Endothelial cell of umbilical vein (primary cell): ENCODE results near the gene KCTD21. TPM values are rescaled to one million over a fixed set of nuclear protein-coding genes. Genes with fewer than 3 reads are reported as not detected.

Experiments
- BruUV-seq: library from RNA; stranded (reverse); fragments of 400-500 nt; replicated peaks from 2 replicates; lab custom pipeline; 2021; lab: Mats Ljungman, UMichigan
- CTCF ChIA-PET: fragments of 300-600, 350-600 bp; sonication (Branson Sonifier 250); formaldehyde crosslinking; loops from one replicate; lab custom pipeline; 2021; ENCODE audit warnings: antibody characterized with exemption, inconsistent platforms; lab: Charles Lee
- POLR2A ChIA-PET: fragments of 300-600, 350-600 bp; sonication (Branson Sonifier 250); formaldehyde crosslinking; loops from one replicate; lab custom pipeline; 2021; ENCODE audit warnings: antibody characterized with exemption, inconsistent platforms; lab: Charles Lee
- DNase-seq: peaks from one replicate; pipeline ENCODE4 v3.0.0-alpha.2; 2011; ENCODE audit warnings: low read depth, low spot score
- FAIRE-seq: peaks from 2 replicates; lab custom pipeline; 2011; peaks lifted over from hg19 to GRCh38; lab: Jason Lieb, UNC
- H2AFZ ChIP-seq: 2 replicates; pipeline ENCODE4 v1.6.0; 2012; ENCODE audit warnings: low read depth, low read length, control low read depth, inconsistent platforms
- H3K27ac ChIP-seq: 2 replicates; pipeline ENCODE4 v1.5.1; 2011; ENCODE audit warnings: low read depth, mild to moderate bottlenecking, control low read depth, low read length, moderate library complexity; ENCODE audit not compliant: insufficient read depth
- H3K27me3 ChIP-seq, 2 experiments: 2 replicates each; pipeline versions ENCODE4 v1.6.0 to v1.6.1; 2011; ENCODE audit warnings: low read length in 2 of 2, mixed read lengths in 1 of 2; ENCODE audit not compliant: control insufficient read depth in 2 of 2, insufficient read depth in 2 of 2
- H3K36me3 ChIP-seq, 2 experiments: 2 replicates in 1 of 2; 3 replicates in 1 of 2; pipeline ENCODE4 v1.5.1; 2011; ENCODE audit warnings: low read length in 2 of 2, mild to moderate bottlenecking in 1 of 2, moderate library complexity in 1 of 2; ENCODE audit not compliant: control insufficient read depth in 2 of 2, insufficient read depth in 2 of 2; ENCODE audit errors: extremely low read depth in 1 of 2
- H3K4me1 ChIP-seq: 3 replicates; pipeline ENCODE4 v1.5.1; 2011; ENCODE audit warnings: mild to moderate bottlenecking, low read length; ENCODE audit not compliant: control insufficient read depth, insufficient read depth; ENCODE audit errors: extremely low read depth
- H3K4me2 ChIP-seq: 2 replicates; pipeline ENCODE4 v1.6.1; 2011; ENCODE audit warnings: low read length, control low read depth, mixed read lengths; ENCODE audit not compliant: insufficient read depth
- H3K4me3 ChIP-seq, 3 experiments: fragments of 200-600 bp in 1 of 3; sonication (generic), shearing (Covaris generic) in 1 of 3; replicated peaks in 1 of 3; 2 replicates each; pipeline ENCODE4 v1.5.1; 2011 to 2016; ENCODE audit warnings: control low read depth in 3 of 3, low read length in 3 of 3, mild to moderate bottlenecking in 2 of 3, inconsistent platforms in 1 of 3, low read depth in 1 of 3, moderate library complexity in 1 of 3; ENCODE audit not compliant: insufficient read depth in 1 of 3
- H3K79me2 ChIP-seq: 2 replicates; pipeline ENCODE4 v1.6.0; 2012; ENCODE audit warnings: low read length, inconsistent platforms; ENCODE audit not compliant: control insufficient read depth, insufficient read depth
- H3K9ac ChIP-seq: replicated peaks from 2 replicates; pipeline ENCODE3; 2011; ENCODE audit warnings: low read length, control low read depth; ENCODE audit not compliant: insufficient read depth; ENCODE audit errors: extremely low read depth
- H3K9me1 ChIP-seq: replicated peaks from 3 replicates; pipeline ENCODE4 v1.6.0; 2011; ENCODE audit warnings: mild to moderate bottlenecking, low read length; ENCODE audit not compliant: control insufficient read depth, insufficient read depth; ENCODE audit errors: extremely low read depth
- H3K9me3 ChIP-seq: replicated peaks from 2 replicates; pipeline ENCODE4 v1.5.1; 2012; ENCODE audit warnings: low read length, inconsistent platforms; ENCODE audit not compliant: control insufficient read depth, insufficient read depth
- H4K20me1 ChIP-seq: replicated peaks from 2 replicates; pipeline ENCODE3; 2011; ENCODE audit warnings: mild to moderate bottlenecking, low read length; ENCODE audit not compliant: control insufficient read depth, insufficient read depth; ENCODE audit errors: extremely low read depth
- CTCF ChIP-seq, 2 donors: IDR thresholded peaks; 1 replicate in 1 of 2; 2 replicates in 1 of 2; pipeline ENCODE4 v1.5.1; 2011; ENCODE audit warnings: low read length in 2 of 2, mild to moderate bottlenecking in 2 of 2, moderate library complexity in 2 of 2, control low read depth in 1 of 2, inconsistent platforms in 1 of 2, low read depth in 1 of 2; ENCODE audit not compliant: insufficient read depth in 1 of 2; ENCODE audit errors: extremely low read depth in 1 of 2
- EZH2 ChIP-seq: IDR thresholded peaks from 2 replicates; pipeline ENCODE4 v1.6.1; 2012; ENCODE audit warnings: borderline replicate concordance, low read depth, mild to moderate bottlenecking, moderate library complexity, low read length, inconsistent platforms; ENCODE audit not compliant: severe bottlenecking
- FOS ChIP-seq: IDR thresholded peaks from 2 replicates; pipeline ENCODE4 v1.6.1; 2011; ENCODE audit warnings: mild to moderate bottlenecking, low read length, moderate library complexity, borderline replicate concordance; ENCODE audit not compliant: insufficient read depth
- GATA2 ChIP-seq: IDR thresholded peaks from 2 replicates; pipeline ENCODE4 v1.7.0; 2011; ENCODE audit warnings: low read depth, mild to moderate bottlenecking, moderate library complexity, mixed read lengths, low read length; ENCODE audit not compliant: insufficient read length, insufficient read depth
- JUN ChIP-seq: IDR thresholded peaks from 2 replicates; pipeline ENCODE4 v1.6.1; 2011; ENCODE audit warnings: borderline replicate concordance, low read depth; ENCODE audit not compliant: insufficient read length, insufficient read depth
- MAX ChIP-seq: IDR thresholded peaks from 2 replicates; pipeline ENCODE4 v1.6.1; 2011; ENCODE audit not compliant: insufficient read depth, insufficient read length
- MYC ChIP-seq: IDR thresholded peaks from one replicate; pipeline ENCODE4 v1.6.1; 2011; ENCODE audit warnings: mild to moderate bottlenecking, low read depth, low read length
- POLR2A ChIP-seq: IDR thresholded peaks from 2 replicates; pipeline ENCODE4 v1.6.1; 2012; ENCODE audit warnings: low read depth, mild to moderate bottlenecking, control low read depth, low read length
- POLR2AphosphoS5 ChIP-seq: IDR thresholded peaks from 2 replicates; pipeline ENCODE4 v1.6.1; 2012; ENCODE audit warnings: low read depth, mild to moderate bottlenecking, control low read depth, low read length, moderate library complexity; ENCODE audit not compliant: insufficient read depth
- dilution Hi-C: fragments of 300-500 bp; cut with MboI; formaldehyde crosslinking; loops from one replicate; pipeline ENCODE4 v1.15.0; 2019; ENCODE audit warnings: low sequenced_read_pairs; ENCODE audit not compliant: extremely low pct_ligation_motif_present
- intact Hi-C: fragments of 100-400 bp; cut with micrococcal nuclease; formaldehyde crosslinking; loops from one replicate; pipeline ENCODE4 v1.10.0; 2022
- polyA plus RNA-seq, 4 experiments: library from polyadenylated mRNA; depleted of rRNA in 3 of 4; stranded (reverse) in 3 of 4; unstranded in 1 of 4; fragments of >200 nt; gene quantifications; 2 replicates each; pipeline versions ENCODE4 v1.2.1 to v1.2.3, GENCODE V29; 2011 to 2012; ENCODE audit warnings: missing spikeins in 1 of 4
- total RNA-seq: library from RNA; stranded (reverse); gene quantifications from 2 replicates; pipeline ENCODE4 v1.2.3, GENCODE V29; 2021

Gene KCTD21
- total and polyA plus RNA-seq, 2 donors (not counting 3 experiments of a cell fraction or from before 2014, with no cell fraction given) = 8.5 to 11.9 TPM

- intact Hi-C loops = no loop called here
- no TSS peak for BruUV-seq
- no peak for TF ChIP-seq POLR2AphosphoS5
- no peak for TF ChIP-seq CTCF (IDR thresholded peaks at IDR 0.05; ENCODE audit: extremely low read depth in 1 of 2, insufficient read depth in 1 of 2, low read depth in 1 of 2, low read length in 2 of 2)
- TF ChIP-seq FOS = no peak
- TF ChIP-seq MYC = no peak
- TF ChIP-seq POLR2A = no peak
- TF ChIP-seq GATA2 = no peak
- TF ChIP-seq MAX = no peak
- no peak for TF ChIP-seq EZH2
- TF ChIP-seq JUN = no peak
- peaks cover 7% of the 10 kb centered on the region for H3K79me2 ChIP-seq
- H3K4me2 ChIP-seq = peak overlapping the region; percentile 83
- peak overlapping the region in 2 of 3 experiments; percentile 69 to 84 for H3K4me3 ChIP-seq
- DNase-seq (no peak), FAIRE-seq (no peak)
- H3K27ac ChIP-seq = no peak overlapping the region
- ChIA-PET POLR2A (interaction anchor here (1.9 kb wide), 1 partner anchor 9 kb away, joined by 6 read pairs; no protein-coding TSS in a partner anchor), CTCF (interaction anchor here (1.9 to 2.5 kb wide), 3 partner anchors 9 to 424 kb away, joined by 6 to 14 read pairs (median 9); partner anchors contain the start of genes KCTD21 and USP35)
- H3K27me3 ChIP-seq = no peaks in the 10 kb centered on the region
- H3K9me1 ChIP-seq = no peaks in the 10 kb centered on the region
- dilution Hi-C loops = no loop called here
- no peaks in the 10 kb centered on the region for H3K9me3 ChIP-seq
- H3K36me3 ChIP-seq = no peaks in the 10 kb centered on the region
- peaks cover 15% of the 10 kb centered on the region for H3K4me1 ChIP-seq
- H2AFZ ChIP-seq = no peak overlapping the region
- no peaks in the 10 kb centered on the region for H4K20me1 ChIP-seq
- H3K9ac ChIP-seq = no peak overlapping the region
Measured at GRCh38 chr11:78140392-78141077, 47.9 kb downstream of the KCTD21 start.
